H9 (cell line): ENCODE measurements around the gene ZNF429. TPM values are rescaled to one million over a fixed set of nuclear protein-coding genes. Genes with fewer than 3 reads are reported as not detected.

Source experiments
- DNase-seq: peaks from one replicate; pipeline ENCODE4 v3.0.0-alpha.2; 2017
- H2AFZ ChIP-seq: one replicate; pipeline ENCODE4 v1.6.1; 2013; ENCODE audit warnings: mild to moderate bottlenecking, low read length, control low read depth, moderate library complexity
- H2AK5ac ChIP-seq: 2 replicates; pipeline ENCODE4 v1.6.1; 2013; ENCODE audit warnings: low read length, control low read depth, mixed read lengths; ENCODE audit not compliant: insufficient read length
- H2BK120ac ChIP-seq: one replicate; pipeline ENCODE4 v1.6.1; 2013; ENCODE audit warnings: low read depth, mild to moderate bottlenecking, low read length, control low read depth, inconsistent platforms; ENCODE audit not compliant: poor library complexity, severe bottlenecking
- H2BK12ac ChIP-seq: 2 replicates; pipeline ENCODE4 v1.6.1; 2013; ENCODE audit warnings: low read length, control low read depth, mixed read lengths, low read depth; ENCODE audit not compliant: insufficient read length
- H2BK15ac ChIP-seq: 2 replicates; pipeline ENCODE4 v1.6.1; 2013; ENCODE audit warnings: low read depth, low read length, control low read depth
- H2BK20ac ChIP-seq: one replicate; pipeline ENCODE4 v1.6.1; 2013; ENCODE audit warnings: low read depth, mild to moderate bottlenecking, low read length, control low read depth, inconsistent platforms; ENCODE audit not compliant: poor library complexity, severe bottlenecking
- H2BK5ac ChIP-seq: 2 replicates; pipeline ENCODE4 v1.6.1; 2013; ENCODE audit warnings: low read length, control low read depth, mixed read lengths; ENCODE audit not compliant: insufficient read length
- H3K14ac ChIP-seq: 2 replicates; pipeline ENCODE4 v1.6.1; 2013; ENCODE audit warnings: low read length, control low read depth; ENCODE audit not compliant: insufficient read depth
- H3K18ac ChIP-seq: 2 replicates; pipeline ENCODE4 v1.6.1; 2013; ENCODE audit warnings: low read depth, mild to moderate bottlenecking, mixed read lengths, low read length, control low read depth; ENCODE audit not compliant: insufficient read length
- H3K23ac ChIP-seq: 2 replicates; pipeline ENCODE4 v1.6.1; 2013; ENCODE audit warnings: low read length, control low read depth, mixed read lengths, low read depth; ENCODE audit not compliant: insufficient read length
- H3K23me2 ChIP-seq: 2 replicates; pipeline ENCODE4 v1.6.1; 2013; ENCODE audit warnings: low read depth, mild to moderate bottlenecking, mixed read lengths, low read length, control low read depth; ENCODE audit not compliant: insufficient read length, poor library complexity, severe bottlenecking
- H3K27ac ChIP-seq: 2 replicates; pipeline ENCODE4 v1.5.1; 2013; ENCODE audit warnings: low read length, control low read depth, mixed read lengths, low read depth; ENCODE audit not compliant: insufficient read length
- H3K27me3 ChIP-seq: 2 replicates; pipeline ENCODE4 v1.6.1; 2013; ENCODE audit warnings: low read length, control low read depth, inconsistent platforms; ENCODE audit not compliant: insufficient read depth
- H3K4ac ChIP-seq: 2 replicates; pipeline ENCODE4 v1.6.1; 2013; ENCODE audit warnings: low read depth, mild to moderate bottlenecking, control low read depth, inconsistent platforms, low read length, moderate library complexity
- H3K4me1 ChIP-seq: 2 replicates; pipeline ENCODE4 v1.6.1; 2013; ENCODE audit warnings: low read length, control low read depth, inconsistent platforms; ENCODE audit not compliant: insufficient read depth
- H3K4me2 ChIP-seq: 2 replicates; pipeline ENCODE4 v1.6.1; 2013; ENCODE audit warnings: low read length, control low read depth, mixed read lengths; ENCODE audit not compliant: insufficient read length, insufficient read depth
- H3K56ac ChIP-seq: 2 replicates; pipeline ENCODE4 v1.6.1; 2013; ENCODE audit warnings: low read depth, mild to moderate bottlenecking, mixed read lengths, low read length, control low read depth; ENCODE audit not compliant: insufficient read length
- H3K79me1 ChIP-seq: 2 replicates; pipeline ENCODE4 v1.6.1; 2013; ENCODE audit warnings: low read depth, mild to moderate bottlenecking, moderate library complexity, low read length, control low read depth, inconsistent platforms; ENCODE audit not compliant: insufficient read depth, poor library complexity, severe bottlenecking
- H3K79me2 ChIP-seq: 2 replicates; pipeline ENCODE4 v1.6.1; 2013; ENCODE audit warnings: low read length, control low read depth, inconsistent platforms; ENCODE audit not compliant: insufficient read depth
- H3K9ac ChIP-seq: 2 replicates; pipeline ENCODE4 v1.6.1; 2013; ENCODE audit warnings: low read length, control low read depth, mixed read lengths; ENCODE audit not compliant: insufficient read length; ENCODE audit errors: extremely low read depth
- H3K9me3 ChIP-seq: one replicate; pipeline ENCODE4 v1.6.1; 2013; ENCODE audit warnings: low read depth, low read length, inconsistent platforms; ENCODE audit not compliant: control insufficient read depth
- H3T11ph ChIP-seq: one replicate; pipeline ENCODE4 v1.6.1; 2013; ENCODE audit warnings: mild to moderate bottlenecking, low read length, control low read depth, inconsistent platforms
- H4K20me1 ChIP-seq: one replicate; pipeline ENCODE4 v1.6.1; 2013; ENCODE audit not compliant: control insufficient read depth, insufficient read length, insufficient read depth
- H4K5ac ChIP-seq: 2 replicates; pipeline ENCODE4 v1.6.1; 2013; ENCODE audit warnings: low read depth, mild to moderate bottlenecking, mixed read lengths, low read length, control low read depth; ENCODE audit not compliant: insufficient read length
- H4K8ac ChIP-seq: replicated peaks from 2 replicates; pipeline ENCODE4 v1.6.1; 2013; ENCODE audit warnings: low read length, control low read depth, mixed read lengths, low read depth; ENCODE audit not compliant: insufficient read length
- H4K91ac ChIP-seq: 2 replicates; pipeline ENCODE4 v1.6.1; 2013; ENCODE audit warnings: low read depth, mild to moderate bottlenecking, moderate library complexity, mixed read lengths, low read length, control low read depth; ENCODE audit not compliant: insufficient read length
- H3K27ac Mint-ChIP-seq, 3 experiments: 2 replicates in 2 of 3; 3 replicates in 1 of 3; pipeline ENCODE4 v1.8.0; 2020 to 2021; ENCODE audit warnings: mixed read lengths in 3 of 3, mild to moderate bottlenecking in 1 of 3, moderate library complexity in 1 of 3
- H3K27me3 Mint-ChIP-seq: 2 replicates; pipeline ENCODE4 v1.8.0; 2021; ENCODE audit warnings: low read depth, mild to moderate bottlenecking, moderate library complexity, mixed read lengths
- H3K36me3 Mint-ChIP-seq, 3 experiments: 2 replicates in 2 of 3; 3 replicates in 1 of 3; pipeline ENCODE4 v1.8.0; 2020 to 2021; ENCODE audit warnings: low read depth in 3 of 3, mixed read lengths in 3 of 3; ENCODE audit not compliant: insufficient read depth in 1 of 3
- H3K4me1 Mint-ChIP-seq, 2 experiments: 2 replicates each; pipeline ENCODE4 v1.8.0; 2020; ENCODE audit warnings: mixed read lengths in 2 of 2
- H3K4me3 Mint-ChIP-seq, 2 experiments: 2 replicates in 1 of 2; 3 replicates in 1 of 2; pipeline ENCODE4 v1.8.0; 2020 to 2021; ENCODE audit warnings: mild to moderate bottlenecking in 2 of 2, mixed read lengths in 2 of 2, moderate library complexity in 1 of 2
- H3K9me3 Mint-ChIP-seq, 2 experiments: 2 replicates in 1 of 2; 3 replicates in 1 of 2; pipeline ENCODE4 v1.8.0; 2020; ENCODE audit warnings: mild to moderate bottlenecking in 2 of 2, mixed read lengths in 2 of 2, moderate library complexity in 1 of 2
- WGBS: extraction: QIAGEN DNeasy Blood & Tissue Kit; methylation state at CpG from one replicate; pipeline ENCODE4 v1.1.7; 2013; ENCODE audit warnings: missing lambda C conversion rate, low lambda C conversion rate, mixed read lengths; ENCODE audit not compliant: insufficient read length; ENCODE audit errors: extremely low coverage; 5-methylcytosine and 5-hydroxymethylcytosine counted together
- total RNA-seq: library from RNA; stranded (reverse); gene quantifications from 2 replicates; pipeline ENCODE4 v1.2.1, GENCODE V29; 2021
- TF ChIP-seq, protein P1 (sequence below): fragments of 200-600 bp; sonication (generic); conservative IDR thresholded peaks from 3 replicates; pipeline ENCODE4 v1.8.0; 2021; ENCODE audit warnings: antibody characterized with exemption, mild to moderate bottlenecking

Gene ZNF429
- total RNA-seq, 1 experiment from 2014 or later, result 11.2 TPM

- H3K56ac ChIP-seq, result no peak overlapping the region
- H3K4me1 ChIP-seq, result no peaks in the 10 kb centered on the region
- H2AFZ ChIP-seq, result no peak overlapping the region
- H3T11ph ChIP-seq, result no peak overlapping the region
- no peaks in the 10 kb centered on the region for H3K79me2 ChIP-seq
- H3K4me2 ChIP-seq, result no peak overlapping the region
- no peak overlapping the region for H2BK12ac ChIP-seq
- no peak overlapping the region for H2BK15ac ChIP-seq
- H3K23ac ChIP-seq, result no peak overlapping the region
- H3K27me3 ChIP-seq, result no peaks in the 10 kb centered on the region
- no peak overlapping the region for H3K14ac ChIP-seq
- H3K79me1 ChIP-seq, result no peaks in the 10 kb centered on the region
- no peak for DNase-seq
- TF ChIP-seq, protein P1, sequence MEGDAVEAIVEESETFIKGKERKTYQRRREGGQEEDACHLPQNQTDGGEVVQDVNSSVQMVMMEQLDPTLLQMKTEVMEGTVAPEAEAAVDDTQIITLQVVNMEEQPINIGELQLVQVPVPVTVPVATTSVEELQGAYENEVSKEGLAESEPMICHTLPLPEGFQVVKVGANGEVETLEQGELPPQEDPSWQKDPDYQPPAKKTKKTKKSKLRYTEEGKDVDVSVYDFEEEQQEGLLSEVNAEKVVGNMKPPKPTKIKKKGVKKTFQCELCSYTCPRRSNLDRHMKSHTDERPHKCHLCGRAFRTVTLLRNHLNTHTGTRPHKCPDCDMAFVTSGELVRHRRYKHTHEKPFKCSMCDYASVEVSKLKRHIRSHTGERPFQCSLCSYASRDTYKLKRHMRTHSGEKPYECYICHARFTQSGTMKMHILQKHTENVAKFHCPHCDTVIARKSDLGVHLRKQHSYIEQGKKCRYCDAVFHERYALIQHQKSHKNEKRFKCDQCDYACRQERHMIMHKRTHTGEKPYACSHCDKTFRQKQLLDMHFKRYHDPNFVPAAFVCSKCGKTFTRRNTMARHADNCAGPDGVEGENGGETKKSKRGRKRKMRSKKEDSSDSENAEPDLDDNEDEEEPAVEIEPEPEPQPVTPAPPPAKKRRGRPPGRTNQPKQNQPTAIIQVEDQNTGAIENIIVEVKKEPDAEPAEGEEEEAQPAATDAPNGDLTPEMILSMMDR, result no peak
- H3K4ac ChIP-seq, result no peak overlapping the region
- H4K8ac ChIP-seq, result no peak overlapping the region
- H3K27ac ChIP-seq, result no peak overlapping the region
- Mint-ChIP-seq H3K27ac (no peak overlapping the region), H3K36me3 (peaks cover 11 to 21% (median 21%) of the 10 kb centered on the region in 3 experiments; a peak in 6 of 7 replicates), H3K4me1 (no peaks in the 10 kb centered on the region), H3K4me3 (no peak overlapping the region), H3K27me3 (no peaks in the 10 kb centered on the region), H3K9me3 (peaks cover 80 to 83% of the 10 kb centered on the region in 2 experiments)
- no peak overlapping the region for H3K18ac ChIP-seq
- H3K9ac ChIP-seq, result no peak overlapping the region
- H2AK5ac ChIP-seq, result no peak overlapping the region
- WGBS, result no CpG with 5 or more reads among the region's 2 CpGs
- no peak overlapping the region for H4K5ac ChIP-seq
- no peak overlapping the region for H2BK20ac ChIP-seq
- no peak overlapping the region for H4K91ac ChIP-seq
- H3K23me2 ChIP-seq, result no peaks in the 10 kb centered on the region
- no peaks in the 10 kb centered on the region for H4K20me1 ChIP-seq
- no peak overlapping the region for H2BK120ac ChIP-seq
- no peak overlapping the region for H2BK5ac ChIP-seq
- peaks cover 67% of the 10 kb centered on the region for H3K9me3 ChIP-seq
Observed at GRCh38 chr19:21574607-21575006, 69.2 kb downstream of the ZNF429 start.
